GM19240 (cell line): Measurements from ENCODE around the gene USHBP1.
"Not testable (repeated sequence)": the region's sequence is repeated elsewhere in the genome, so short reads cannot be mapped to it uniquely, and the experiment has no call there.

Source experiments
- DNase-seq: peaks from one replicate; pipeline ENCODE4 v3.0.0; 2011; ENCODE audit warnings: low spot score; ENCODE audit not compliant: insufficient read length

The USHBP1 gene

GRCh38 chr19:17295551-17295950 is 31.0 kb upstream of the USHBP1 start:
- not testable (repeated sequence) for DNase-seq

- peak; percentile 22 for DNase-seq
Measured at GRCh38 chr19:17294051-17294891, 29.7 kb upstream of the USHBP1 start.

- DNase-seq: no peak
Measured at GRCh38 chr19:17293605-17294004, 29.1 kb upstream of the USHBP1 start.

GRCh38 chr19:17292301-17293074 is 27.9 kb upstream of the USHBP1 start:
- DNase-seq: peak; percentile 95

- DNase-seq: peak; percentile 82
Measured at GRCh38 chr19:17289489-17289888, 24.9 kb upstream of the USHBP1 start.

GRCh38 chr19:17286752-17287151 is 22.2 kb upstream of the USHBP1 start:
- DNase-seq: no peak

GRCh38 chr19:17286263-17286662 is 21.7 kb upstream of the USHBP1 start:
- no peak for DNase-seq

- DNase-seq: no peak
Measured at GRCh38 chr19:17285415-17286135, 21.0 kb upstream of the USHBP1 start.

- DNase-seq: no peak
Measured at GRCh38 chr19:17283504-17283996, 19.0 kb upstream of the USHBP1 start.

- peak; percentile 76 for DNase-seq
Measured at GRCh38 chr19:17282488-17283125, 18.1 kb upstream of the USHBP1 start.

- no peak for DNase-seq
Measured at GRCh38 chr19:17281391-17282304, 17.1 kb upstream of the USHBP1 start, which contains the start of gene ANKLE1. Gene ANKLE1, plus strand, starts transcription at chr19:17281901. Its CDS starts 20 bp downstream, at chr19:17281921.

- DNase-seq: no peak
Measured at GRCh38 chr19:17279436-17279835, 14.9 kb upstream of the USHBP1 start.

GRCh38 chr19:17275441-17276175 is 11.1 kb upstream of the USHBP1 start:
- no peak for DNase-seq

- not testable (repeated sequence) for DNase-seq
Measured at GRCh38 chr19:17274892-17275291, 10.3 kb upstream of the USHBP1 start.

- no peak for DNase-seq
Measured at GRCh38 chr19:17268754-17269153, 4.2 kb upstream of the USHBP1 start.

- peak; percentile 99 for DNase-seq
Measured at GRCh38 chr19:17266975-17267788, 2.6 kb upstream of the USHBP1 start, which contains the start of gene BABAM1. Gene BABAM1, plus strand, starts transcription at chr19:17267443. Its CDS starts 1,364 bp downstream, at chr19:17268807.

GRCh38 chr19:17266589-17266974 is 2.0 kb upstream of the USHBP1 start:
- DNase-seq: no peak

GRCh38 chr19:17266026-17266425 is 1.5 kb upstream of the USHBP1 start:
- no peak for DNase-seq
